Fibroblast of pulmonary artery (primary cell): ENCODE measurements around the gene BAZ1B.

Experiments used
- DNase-seq: peaks from one replicate; pipeline ENCODE4 v3.0.0-alpha.2; 2010; ENCODE audit warnings: low read depth
- H3K4me3 ChIP-seq: replicated peaks from 2 replicates; pipeline ENCODE4 v1.5.1; 2011; ENCODE audit warnings: low read depth, mild to moderate bottlenecking, control low read depth, low read length, moderate library complexity
- TF ChIP-seq, protein P1 (sequence below): IDR thresholded peaks from 2 replicates; pipeline ENCODE4 v1.5.1; 2011; ENCODE audit warnings: mild to moderate bottlenecking, control low read depth, low read length, inconsistent platforms; ENCODE audit errors: missing control alignments

BAZ1B gene

DNA sequence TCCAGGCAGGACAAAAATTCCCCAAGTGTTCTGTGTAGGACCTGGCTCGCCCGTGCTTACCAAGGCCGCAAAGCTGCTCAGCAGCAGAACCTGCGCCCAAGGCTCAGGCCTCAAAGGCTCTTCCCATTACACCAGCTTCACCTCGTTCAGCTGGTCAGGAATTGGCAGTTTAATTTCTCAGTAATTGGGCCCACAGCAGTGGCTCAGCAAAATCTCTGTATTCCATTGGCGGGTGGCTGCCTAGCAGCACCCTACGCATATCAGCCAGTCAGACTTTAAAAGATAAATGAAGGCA is 82.7 kb downstream of the BAZ1B start:
- no peak overlapping the region for H3K4me3 ChIP-seq
- no peak for DNase-seq
- TF ChIP-seq, protein P1, sequence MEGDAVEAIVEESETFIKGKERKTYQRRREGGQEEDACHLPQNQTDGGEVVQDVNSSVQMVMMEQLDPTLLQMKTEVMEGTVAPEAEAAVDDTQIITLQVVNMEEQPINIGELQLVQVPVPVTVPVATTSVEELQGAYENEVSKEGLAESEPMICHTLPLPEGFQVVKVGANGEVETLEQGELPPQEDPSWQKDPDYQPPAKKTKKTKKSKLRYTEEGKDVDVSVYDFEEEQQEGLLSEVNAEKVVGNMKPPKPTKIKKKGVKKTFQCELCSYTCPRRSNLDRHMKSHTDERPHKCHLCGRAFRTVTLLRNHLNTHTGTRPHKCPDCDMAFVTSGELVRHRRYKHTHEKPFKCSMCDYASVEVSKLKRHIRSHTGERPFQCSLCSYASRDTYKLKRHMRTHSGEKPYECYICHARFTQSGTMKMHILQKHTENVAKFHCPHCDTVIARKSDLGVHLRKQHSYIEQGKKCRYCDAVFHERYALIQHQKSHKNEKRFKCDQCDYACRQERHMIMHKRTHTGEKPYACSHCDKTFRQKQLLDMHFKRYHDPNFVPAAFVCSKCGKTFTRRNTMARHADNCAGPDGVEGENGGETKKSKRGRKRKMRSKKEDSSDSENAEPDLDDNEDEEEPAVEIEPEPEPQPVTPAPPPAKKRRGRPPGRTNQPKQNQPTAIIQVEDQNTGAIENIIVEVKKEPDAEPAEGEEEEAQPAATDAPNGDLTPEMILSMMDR: no peak

DNA sequence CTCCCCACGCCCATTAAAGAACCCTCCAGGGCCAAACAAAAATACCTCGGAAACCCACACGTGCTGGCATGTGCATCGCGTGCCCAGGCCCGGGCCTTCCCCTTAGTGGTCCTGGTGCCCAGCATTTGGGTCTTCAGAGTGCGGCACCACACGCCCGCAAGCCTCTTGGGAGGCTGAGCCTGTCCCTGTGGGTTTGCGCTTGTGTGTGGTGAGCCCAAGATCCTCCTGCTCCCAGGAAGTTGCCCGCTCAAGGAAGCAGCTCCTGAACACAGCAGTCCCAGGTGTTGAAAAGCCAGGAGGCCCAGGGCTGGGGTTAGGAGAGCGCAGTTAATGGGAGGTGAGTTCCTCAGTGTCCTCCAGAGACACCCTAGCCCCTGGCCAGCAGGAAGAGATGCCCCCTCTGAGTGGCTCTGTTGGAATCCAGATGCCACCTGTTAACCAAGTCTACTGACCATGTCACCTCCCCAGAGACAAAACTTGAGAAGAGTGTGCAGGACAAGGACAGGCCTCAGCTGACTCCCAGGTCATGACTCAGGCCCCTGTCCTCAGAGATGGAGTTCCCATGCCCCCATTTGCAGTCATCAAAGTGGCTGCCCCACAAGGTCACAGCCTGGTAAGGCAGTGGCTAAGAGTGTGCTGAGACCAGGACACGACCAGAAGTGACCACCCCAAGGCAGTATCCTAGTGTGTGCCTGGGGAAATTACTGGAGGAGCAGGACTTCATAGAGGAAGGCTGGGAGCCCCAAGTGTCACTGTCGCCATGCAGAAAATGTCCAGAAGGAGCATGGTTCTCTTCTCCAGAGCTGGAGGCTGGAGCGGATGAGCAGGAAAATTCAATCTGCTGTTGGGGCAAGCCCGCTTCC is 83.3 kb downstream of the BAZ1B start:
- H3K4me3 ChIP-seq: no peak overlapping the region
- no peak for DNase-seq
- TF ChIP-seq, protein P1: no peak

DNA sequence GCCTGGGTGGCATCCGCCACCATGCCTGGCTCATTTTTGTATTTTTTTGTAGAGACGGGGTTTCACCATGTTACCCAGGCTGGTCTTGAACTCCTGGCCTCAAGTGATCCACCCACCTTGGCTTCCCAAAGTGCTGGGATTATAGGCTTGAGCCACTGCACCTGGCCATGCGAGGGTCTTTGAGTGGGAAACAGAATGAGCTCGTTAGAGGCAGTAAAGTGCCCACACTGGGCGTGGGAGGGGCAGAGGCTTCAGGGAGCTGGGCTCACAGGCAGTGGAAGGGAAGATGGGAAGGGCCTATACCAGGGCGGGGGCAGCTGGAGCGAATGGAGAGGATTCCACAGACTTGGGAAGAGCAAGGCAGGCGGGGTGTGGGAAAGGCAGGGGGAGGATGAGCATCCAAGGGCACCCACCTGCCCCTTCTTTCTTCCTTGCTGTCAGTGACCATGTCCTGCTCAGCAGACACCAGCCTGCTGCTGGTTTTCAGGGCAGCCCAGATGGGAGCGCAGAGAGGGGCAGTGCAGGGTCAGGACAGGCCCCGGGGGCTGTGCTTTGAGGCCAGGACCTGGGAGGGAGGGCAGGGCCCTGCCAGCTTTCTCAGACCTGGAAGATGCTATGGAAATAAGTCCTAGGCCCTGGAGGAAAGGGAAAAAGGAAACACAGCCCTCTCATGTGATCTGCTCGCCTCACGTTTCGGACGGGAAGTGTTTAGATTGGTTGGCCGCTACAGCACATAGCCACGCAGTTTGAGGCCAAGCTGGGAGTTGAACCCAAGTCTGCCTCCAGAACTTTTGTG is 84.3 kb downstream of the BAZ1B start:
- no peak overlapping the region for H3K4me3 ChIP-seq
- no peak for DNase-seq
- TF ChIP-seq, protein P1: no peak

DNA sequence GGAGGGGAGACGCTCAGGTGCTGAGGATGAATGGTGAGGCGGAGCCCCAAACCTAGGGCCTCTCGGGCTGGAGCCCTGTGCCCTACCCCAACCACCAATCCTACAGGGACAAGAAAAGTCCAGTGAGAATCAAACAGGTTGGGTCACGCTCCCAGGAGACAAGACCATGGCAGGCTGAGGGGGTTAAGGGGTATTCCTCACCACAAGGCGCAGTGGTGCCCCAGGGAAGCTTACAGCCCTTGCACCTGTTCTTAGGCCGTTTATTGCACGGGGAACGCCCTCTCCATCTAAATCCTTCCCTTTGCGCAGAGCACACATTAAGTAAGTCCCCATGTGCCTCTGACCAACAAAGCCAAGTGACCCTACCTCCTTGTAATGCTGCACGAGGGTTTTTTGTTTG is 85.0 kb downstream of the BAZ1B start:
- no peak for DNase-seq
- TF ChIP-seq, protein P1: no peak
- H3K4me3 ChIP-seq: no peak overlapping the region

DNA sequence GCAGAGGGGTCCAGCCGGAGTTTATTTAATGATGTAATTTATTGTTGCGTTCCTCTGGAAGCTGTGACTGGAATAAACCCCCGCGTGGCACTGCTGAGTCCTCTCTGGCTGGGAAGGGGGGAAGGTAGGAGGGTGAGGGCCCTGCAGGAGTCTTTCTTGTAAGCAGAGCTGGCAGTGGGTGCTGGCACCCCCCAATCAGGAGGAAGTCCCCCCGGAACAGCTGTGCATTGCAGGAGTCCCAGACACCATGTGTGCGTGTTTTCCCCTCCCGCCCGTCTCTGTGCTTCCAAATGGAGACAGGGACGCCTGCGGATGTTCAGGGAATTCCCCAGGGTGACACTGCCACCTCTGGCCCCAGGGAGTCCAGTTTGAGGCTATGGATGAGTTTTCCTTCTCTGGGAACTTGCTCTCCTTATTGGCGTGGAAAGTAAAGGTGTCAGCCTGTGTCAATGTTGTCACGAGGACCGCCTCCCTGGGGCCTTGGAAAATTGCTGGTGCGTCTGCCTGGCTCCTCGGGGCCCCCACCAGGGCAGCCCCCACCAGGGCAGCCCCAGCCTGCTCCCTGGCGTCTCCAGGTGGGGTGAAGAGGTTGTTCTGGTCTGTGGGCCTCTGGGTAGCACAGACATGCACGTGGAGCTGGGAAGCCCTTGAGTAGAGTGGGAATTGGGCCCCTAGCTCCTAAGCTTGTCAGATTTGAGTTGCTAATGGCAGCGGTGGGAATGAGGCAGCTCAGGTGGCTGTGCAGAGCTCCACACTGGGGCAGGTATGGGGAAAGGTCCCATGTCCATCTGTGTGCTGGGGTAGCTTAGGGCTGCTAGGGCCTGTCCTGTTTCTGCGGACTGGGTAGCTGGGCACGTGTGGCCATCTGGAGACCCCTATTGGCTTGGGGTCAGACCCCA is 85.8 kb downstream of the BAZ1B start:
- TF ChIP-seq, protein P1: no peak
- DNase-seq: no peak
- no peak overlapping the region for H3K4me3 ChIP-seq

DNA sequence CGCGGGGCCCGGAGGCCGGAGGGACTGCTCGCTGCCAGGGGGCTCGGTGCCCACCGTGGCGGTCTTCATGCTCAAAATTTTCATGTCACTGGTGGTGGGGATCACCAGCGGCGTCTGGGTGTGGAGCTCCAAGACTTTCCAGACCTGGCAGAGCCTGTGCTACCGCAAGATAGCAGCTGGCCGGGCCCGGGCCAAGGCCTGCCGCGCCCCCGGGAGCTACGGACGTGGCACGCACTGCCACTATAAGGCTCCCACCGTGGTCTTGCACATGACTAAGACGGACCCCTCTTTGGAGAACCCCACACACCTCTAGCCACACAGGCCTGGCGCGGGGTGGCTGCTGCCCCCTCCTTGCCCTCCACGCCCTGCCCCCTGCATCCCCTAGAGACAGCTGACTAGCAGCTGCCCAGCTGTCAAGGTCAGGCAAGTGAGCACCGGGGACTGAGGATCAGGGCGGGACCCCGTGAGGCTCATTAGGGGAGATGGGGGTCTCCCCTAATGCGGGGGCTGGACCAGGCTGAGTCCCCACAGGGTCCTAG is 86.6 kb downstream of the BAZ1B start:
- DNase-seq: no peak
- no peak overlapping the region for H3K4me3 ChIP-seq
- TF ChIP-seq, protein P1: no peak
